ENCODE results near the gene NT5DC2.

NT5DC2 gene

DNA sequence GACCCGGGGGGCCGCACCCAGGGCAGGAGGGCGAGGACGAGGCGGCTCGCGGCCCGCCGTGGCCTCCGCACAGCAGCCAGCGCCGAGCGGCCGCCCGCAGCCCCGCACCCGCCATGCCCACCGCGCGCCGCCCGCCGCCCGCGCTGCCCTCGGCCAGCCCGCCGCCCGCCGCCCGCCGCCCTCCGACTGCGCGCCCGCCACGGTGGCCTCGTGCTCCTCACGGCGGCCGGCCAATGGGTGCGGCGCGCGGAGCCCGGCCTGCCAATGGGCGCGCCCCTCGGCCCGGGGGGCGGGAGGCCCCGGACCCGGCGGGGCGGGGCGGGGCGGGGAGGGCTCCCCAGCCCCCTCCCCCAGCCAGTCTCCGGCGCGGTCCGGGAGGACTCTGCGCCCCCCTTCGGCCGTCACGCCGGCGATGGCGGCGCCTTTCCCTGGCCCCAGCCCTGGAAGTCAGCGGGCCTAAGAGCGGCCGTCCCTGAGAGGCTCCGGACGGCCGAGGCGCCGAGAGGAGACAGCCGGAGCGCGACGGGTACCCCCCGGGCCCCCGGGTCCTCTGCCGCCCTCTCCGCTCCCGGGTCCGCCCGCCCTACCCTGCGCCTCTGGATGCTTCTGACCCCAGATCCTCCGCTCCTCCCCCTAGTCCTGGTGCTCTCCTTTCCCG, at the start of gene NT5DC2:
Gene NT5DC2, minus strand, starts transcription at position 235 of the 658 bp plus-strand sequence. Its CDS starts 120 bp downstream, at position 115.
- no peaks in the 10 kb centered on the region for H3K9me3 ChIP-seq (ENCODE audit: control insufficient read depth, insufficient read depth, low read length)
- peaks cover 20% of the 10 kb centered on the region for H3K36me3 ChIP-seq (ENCODE audit: control insufficient read depth, insufficient read depth, low read length)
- peak within 1 kb of the TSS; percentile 65 for H3K9ac ChIP-seq (ENCODE audit: low read depth, low read length)
- no peaks in the 10 kb centered on the region for H3K27me3 ChIP-seq (ENCODE audit: control insufficient read depth, insufficient read depth, low read length)
- peak within 1 kb of the TSS; percentile 66 for H3K27ac ChIP-seq (ENCODE audit: low read depth, low read length)
- peaks cover 28% of the 10 kb centered on the region for H3K4me1 ChIP-seq (ENCODE audit: control insufficient read depth, insufficient read depth, low read length)
- H3K4me3 ChIP-seq (ENCODE audit: low read depth, low read length): peak within 1 kb of the TSS; percentile 78

- no peaks in the 10 kb centered on the region for H3K4me1 ChIP-seq (ENCODE audit: control insufficient read depth, insufficient read depth, low read length)
- H3K27me3 ChIP-seq (ENCODE audit: control insufficient read depth, insufficient read depth, low read length): no peaks in the 10 kb centered on the region
- H3K4me3 ChIP-seq (ENCODE audit: low read depth, low read length): no peak overlapping the region
- H3K9ac ChIP-seq (ENCODE audit: low read depth, low read length): no peak overlapping the region
- H3K27ac ChIP-seq (ENCODE audit: low read depth, low read length): no peak overlapping the region
- H3K36me3 ChIP-seq (ENCODE audit: control insufficient read depth, insufficient read depth, low read length): peaks cover 64% of the 10 kb centered on the region
- no peaks in the 10 kb centered on the region for H3K9me3 ChIP-seq (ENCODE audit: control insufficient read depth, insufficient read depth, low read length)
Measured at GRCh38 chr3:52574056-52574965, 40.7 kb upstream of the NT5DC2 start.

DNA sequence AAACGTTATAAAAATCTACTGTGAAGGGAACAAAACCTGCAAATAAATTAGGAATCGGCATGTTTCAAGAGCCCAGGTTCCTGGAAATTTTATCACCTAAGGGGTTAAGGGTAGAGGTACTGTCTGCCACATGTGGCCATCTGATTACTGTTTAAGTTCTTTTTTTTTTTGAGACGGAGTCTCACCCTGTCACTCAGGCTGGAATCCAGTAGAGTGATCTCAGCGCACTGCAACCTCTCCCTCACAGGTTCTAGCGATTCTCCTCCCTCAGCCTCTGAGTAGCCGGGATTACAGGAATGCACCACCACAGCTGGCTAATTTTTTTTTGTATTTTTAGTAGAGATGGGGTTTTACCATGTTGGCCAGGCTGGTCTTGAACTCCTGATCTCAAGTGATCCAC, 38.6 kb upstream of the NT5DC2 start:
- H3K4me3 ChIP-seq (ENCODE audit: low read depth, low read length): no peak overlapping the region
- H3K9me3 ChIP-seq (ENCODE audit: control insufficient read depth, insufficient read depth, low read length): no peaks in the 10 kb centered on the region
- no peak overlapping the region for H3K27ac ChIP-seq (ENCODE audit: low read depth, low read length)
- no peak overlapping the region for H3K9ac ChIP-seq (ENCODE audit: low read depth, low read length)
- peaks cover 45% of the 10 kb centered on the region for H3K36me3 ChIP-seq (ENCODE audit: control insufficient read depth, insufficient read depth, low read length)
- no peaks in the 10 kb centered on the region for H3K27me3 ChIP-seq (ENCODE audit: control insufficient read depth, insufficient read depth, low read length)
- no peaks in the 10 kb centered on the region for H3K4me1 ChIP-seq (ENCODE audit: control insufficient read depth, insufficient read depth, low read length)

- no peak overlapping the region for H3K27ac ChIP-seq (ENCODE audit: low read depth, low read length)
- H3K4me3 ChIP-seq (ENCODE audit: low read depth, low read length): no peak overlapping the region
- H3K27me3 ChIP-seq (ENCODE audit: control insufficient read depth, insufficient read depth, low read length): no peaks in the 10 kb centered on the region
- H3K4me1 ChIP-seq (ENCODE audit: control insufficient read depth, insufficient read depth, low read length): no peaks in the 10 kb centered on the region
- H3K9ac ChIP-seq (ENCODE audit: low read depth, low read length): no peak overlapping the region
- H3K9me3 ChIP-seq (ENCODE audit: control insufficient read depth, insufficient read depth, low read length): no peaks in the 10 kb centered on the region
- peaks cover 32% of the 10 kb centered on the region for H3K36me3 ChIP-seq (ENCODE audit: control insufficient read depth, insufficient read depth, low read length)
Measured at GRCh38 chr3:52570076-52570475, 36.4 kb upstream of the NT5DC2 start.

DNA sequence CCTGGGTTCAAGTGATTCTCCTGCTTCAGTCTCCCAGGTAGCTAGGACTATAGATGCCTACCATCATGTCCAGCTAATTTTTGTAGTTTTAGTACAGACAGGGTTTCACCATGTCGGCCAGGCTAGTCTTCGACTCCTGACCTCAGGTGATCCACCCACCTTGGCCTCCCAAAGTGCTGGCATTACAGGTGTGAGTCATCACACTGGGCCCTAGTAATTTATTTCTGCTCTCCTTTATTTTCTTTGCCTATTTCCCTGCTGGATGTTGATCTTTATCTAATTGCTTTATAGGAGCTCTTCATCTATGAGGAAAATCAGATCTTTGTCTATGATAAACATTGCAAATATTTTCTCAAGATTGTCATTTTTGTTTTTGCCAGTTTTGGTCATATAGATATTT, 34.4 kb upstream of the NT5DC2 start:
- Histone ChIP-seq H3K4me1 (ENCODE audit: control insufficient read depth, insufficient read depth, low read length) (no peaks in the 10 kb centered on the region), H3K9ac (ENCODE audit: low read depth, low read length) (no peak overlapping the region), H3K27me3 (ENCODE audit: control insufficient read depth, insufficient read depth, low read length) (no peaks in the 10 kb centered on the region), H3K4me3 (ENCODE audit: low read depth, low read length) (no peak overlapping the region), H3K9me3 (ENCODE audit: control insufficient read depth, insufficient read depth, low read length) (no peaks in the 10 kb centered on the region), H3K36me3 (ENCODE audit: control insufficient read depth, insufficient read depth, low read length) (peaks cover 28% of the 10 kb centered on the region), H3K27ac (ENCODE audit: low read depth, low read length) (no peak overlapping the region)

- Histone ChIP-seq H3K27ac (ENCODE audit: low read depth, low read length) (no peak overlapping the region), H3K36me3 (ENCODE audit: control insufficient read depth, insufficient read depth, low read length) (peaks cover 51% of the 10 kb centered on the region), H3K4me3 (ENCODE audit: low read depth, low read length) (no peak overlapping the region), H3K9ac (ENCODE audit: low read depth, low read length) (no peak overlapping the region), H3K27me3 (ENCODE audit: control insufficient read depth, insufficient read depth, low read length) (no peaks in the 10 kb centered on the region), H3K9me3 (ENCODE audit: control insufficient read depth, insufficient read depth, low read length) (no peaks in the 10 kb centered on the region), H3K4me1 (ENCODE audit: control insufficient read depth, insufficient read depth, low read length) (no peaks in the 10 kb centered on the region)
Measured at GRCh38 chr3:52563984-52564383, 30.3 kb upstream of the NT5DC2 start.

DNA sequence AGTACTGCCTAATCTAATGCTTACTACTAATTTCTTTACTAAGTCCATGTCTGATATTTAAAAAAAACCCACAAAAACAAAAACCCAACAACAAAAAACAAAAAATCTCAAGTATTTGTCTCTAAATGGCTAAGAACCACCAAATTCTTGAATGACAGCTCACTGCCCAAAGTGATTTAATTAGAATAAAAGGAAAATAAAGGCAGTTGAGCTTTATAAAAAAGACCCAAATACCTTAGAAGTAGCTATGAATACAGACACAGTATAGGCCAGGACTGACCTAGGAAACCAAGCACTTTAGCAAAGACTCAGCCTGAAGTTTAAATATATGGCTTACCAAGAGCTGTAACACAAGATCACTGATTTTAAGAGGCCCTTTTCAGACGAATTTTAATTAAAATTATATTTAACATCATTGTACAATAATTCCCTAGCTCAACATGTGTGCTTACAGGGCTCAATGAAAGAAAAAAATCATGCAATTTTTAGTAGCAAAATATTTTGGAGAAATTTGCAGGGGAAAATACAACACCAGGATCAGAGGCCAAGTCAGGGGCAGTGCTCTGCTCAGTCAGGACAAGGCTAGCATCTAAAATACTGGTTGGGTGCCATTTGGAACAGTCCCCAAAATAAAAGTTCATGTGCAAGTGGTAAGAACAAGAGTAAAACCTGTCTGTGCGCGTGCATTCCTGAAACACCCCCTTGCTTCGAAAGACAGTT, 27.5 kb upstream of the NT5DC2 start:
- H3K27ac ChIP-seq (ENCODE audit: low read depth, low read length): no peak overlapping the region
- no peak overlapping the region for H3K4me3 ChIP-seq (ENCODE audit: low read depth, low read length)
- H3K27me3 ChIP-seq (ENCODE audit: control insufficient read depth, insufficient read depth, low read length): no peaks in the 10 kb centered on the region
- no peaks in the 10 kb centered on the region for H3K9me3 ChIP-seq (ENCODE audit: control insufficient read depth, insufficient read depth, low read length)
- peaks cover 10% of the 10 kb centered on the region; the same call in 1 of the 2 replicates for H3K4me1 ChIP-seq (ENCODE audit: control insufficient read depth, insufficient read depth, low read length)
- peaks cover 67% of the 10 kb centered on the region for H3K36me3 ChIP-seq (ENCODE audit: control insufficient read depth, insufficient read depth, low read length)
- no peak overlapping the region for H3K9ac ChIP-seq (ENCODE audit: low read depth, low read length)

DNA sequence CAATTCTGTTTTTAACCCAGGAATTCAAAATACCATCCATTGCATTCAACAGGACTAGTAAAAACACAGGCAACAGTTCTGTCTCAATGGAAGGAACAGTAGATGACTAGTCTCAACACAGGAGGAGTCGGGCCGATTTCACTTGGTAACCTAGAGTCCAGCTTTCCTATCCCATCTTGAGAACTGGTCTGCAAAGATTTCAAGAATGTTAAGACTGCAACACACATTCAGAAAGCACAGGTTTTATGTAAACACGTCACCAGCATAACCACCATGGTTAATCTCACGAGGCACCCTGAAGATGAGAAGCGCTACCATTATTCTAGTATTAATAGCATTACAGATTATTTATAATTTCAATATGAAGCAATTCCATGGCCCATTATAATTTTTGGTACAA, 24.8 kb upstream of the NT5DC2 start:
- no peaks in the 10 kb centered on the region for H3K9me3 ChIP-seq (ENCODE audit: control insufficient read depth, insufficient read depth, low read length)
- H3K4me1 ChIP-seq (ENCODE audit: control insufficient read depth, insufficient read depth, low read length): peaks cover 10% of the 10 kb centered on the region; the same call in 1 of the 2 replicates
- no peak overlapping the region for H3K27ac ChIP-seq (ENCODE audit: low read depth, low read length)
- no peaks in the 10 kb centered on the region for H3K27me3 ChIP-seq (ENCODE audit: control insufficient read depth, insufficient read depth, low read length)
- H3K4me3 ChIP-seq (ENCODE audit: low read depth, low read length): no peak overlapping the region
- no peak overlapping the region for H3K9ac ChIP-seq (ENCODE audit: low read depth, low read length)
- H3K36me3 ChIP-seq (ENCODE audit: control insufficient read depth, insufficient read depth, low read length): peaks cover 75% of the 10 kb centered on the region

- H3K9ac ChIP-seq (ENCODE audit: low read depth, low read length): no peak overlapping the region
- H3K4me1 ChIP-seq (ENCODE audit: control insufficient read depth, insufficient read depth, low read length): peaks cover 10% of the 10 kb centered on the region; the same call in 1 of the 2 replicates
- no peak overlapping the region for H3K4me3 ChIP-seq (ENCODE audit: low read depth, low read length)
- H3K36me3 ChIP-seq (ENCODE audit: control insufficient read depth, insufficient read depth, low read length): peaks cover 72% of the 10 kb centered on the region
- H3K27me3 ChIP-seq (ENCODE audit: control insufficient read depth, insufficient read depth, low read length): no peaks in the 10 kb centered on the region
- H3K9me3 ChIP-seq (ENCODE audit: control insufficient read depth, insufficient read depth, low read length): no peaks in the 10 kb centered on the region
- peak overlapping the region; percentile 7 for H3K27ac ChIP-seq (ENCODE audit: low read depth, low read length)
Measured at GRCh38 chr3:52557011-52557960, 23.6 kb upstream of the NT5DC2 start.

DNA sequence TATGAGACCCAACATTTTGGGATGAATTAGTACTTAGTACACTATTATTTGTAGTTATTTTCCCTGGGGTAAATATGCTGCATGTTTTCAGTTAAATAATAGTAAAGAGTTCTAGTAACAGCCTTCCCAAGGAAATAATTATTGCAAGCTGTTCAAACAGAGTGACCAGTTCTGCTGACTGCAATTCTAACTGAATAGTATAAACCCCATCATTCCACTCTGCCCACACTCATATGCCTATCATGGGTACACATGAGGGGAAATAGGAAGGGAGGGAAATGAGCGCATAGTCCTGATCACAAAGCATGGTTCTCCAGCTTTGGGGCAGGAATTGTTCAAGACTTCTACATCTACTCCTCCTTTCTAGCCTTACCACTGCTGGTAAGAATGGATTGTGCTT, 21.4 kb upstream of the NT5DC2 start:
- H3K27ac ChIP-seq (ENCODE audit: low read depth, low read length): no peak overlapping the region
- no peak overlapping the region for H3K4me3 ChIP-seq (ENCODE audit: low read depth, low read length)
- no peaks in the 10 kb centered on the region for H3K27me3 ChIP-seq (ENCODE audit: control insufficient read depth, insufficient read depth, low read length)
- peaks cover 76% of the 10 kb centered on the region for H3K36me3 ChIP-seq (ENCODE audit: control insufficient read depth, insufficient read depth, low read length)
- H3K9ac ChIP-seq (ENCODE audit: low read depth, low read length): no peak overlapping the region; the same call in 1 of the 2 replicates
- peaks cover 10% of the 10 kb centered on the region; the same call in 1 of the 2 replicates for H3K4me1 ChIP-seq (ENCODE audit: control insufficient read depth, insufficient read depth, low read length)
- no peaks in the 10 kb centered on the region for H3K9me3 ChIP-seq (ENCODE audit: control insufficient read depth, insufficient read depth, low read length)
